ENCODE data around the gene GP1BA. TPM values are rescaled to one million over a fixed set of nuclear protein-coding genes. Genes with fewer than 3 reads are reported as not detected.

Gene GP1BA
- total RNA-seq, 1 donor from 2014 or later: not detected

GRCh38 chr17:4892499-4893221 lies 39.4 kb upstream of the GP1BA start:
- H3K4me1 Mint-ChIP-seq (ENCODE audit: unreplicated experiment): no peaks in the 10 kb centered on the region
- no peaks in the 10 kb centered on the region for H3K9me3 Mint-ChIP-seq (ENCODE audit: unreplicated experiment)
- no peak for DNase-seq (ENCODE audit: extremely low spot score, unreplicated experiment)
- H3K36me3 Mint-ChIP-seq (ENCODE audit: unreplicated experiment): peaks cover 30% of the 10 kb centered on the region
- H3K4me3 Mint-ChIP-seq (ENCODE audit: unreplicated experiment): no peak overlapping the region
- no peak for TF ChIP-seq CTCF (IDR thresholded peaks at IDR 0.05)
- no peak overlapping the region for H3K27ac Mint-ChIP-seq (ENCODE audit: unreplicated experiment)
- H3K27me3 Mint-ChIP-seq (ENCODE audit: unreplicated experiment): no peaks in the 10 kb centered on the region

GRCh38 chr17:4893272-4893671 lies 38.8 kb upstream of the GP1BA start:
- Mint-ChIP-seq H3K4me3 (ENCODE audit: unreplicated experiment) (no peak overlapping the region), H3K4me1 (ENCODE audit: unreplicated experiment) (no peaks in the 10 kb centered on the region), H3K27ac (ENCODE audit: unreplicated experiment) (no peak overlapping the region), H3K9me3 (ENCODE audit: unreplicated experiment) (no peaks in the 10 kb centered on the region), H3K36me3 (ENCODE audit: unreplicated experiment) (peaks cover 30% of the 10 kb centered on the region), H3K27me3 (ENCODE audit: unreplicated experiment) (no peaks in the 10 kb centered on the region)
- no peak for DNase-seq (ENCODE audit: extremely low spot score, unreplicated experiment)
- no peak for TF ChIP-seq CTCF (IDR thresholded peaks at IDR 0.05)

- no peaks in the 10 kb centered on the region for H3K4me1 Mint-ChIP-seq (ENCODE audit: unreplicated experiment)
- no peak overlapping the region for H3K27ac Mint-ChIP-seq (ENCODE audit: unreplicated experiment)
- H3K4me3 Mint-ChIP-seq (ENCODE audit: unreplicated experiment): no peak overlapping the region
- peaks cover 29% of the 10 kb centered on the region for H3K36me3 Mint-ChIP-seq (ENCODE audit: unreplicated experiment)
- H3K9me3 Mint-ChIP-seq (ENCODE audit: unreplicated experiment): no peaks in the 10 kb centered on the region
- DNase-seq (ENCODE audit: extremely low spot score, unreplicated experiment): no peak
- no peaks in the 10 kb centered on the region for H3K27me3 Mint-ChIP-seq (ENCODE audit: unreplicated experiment)
- no peak for TF ChIP-seq CTCF (IDR thresholded peaks at IDR 0.05)
These were observed 38.1 kb upstream of the GP1BA start for GRCh38 chr17:4893721-4894560.

- Mint-ChIP-seq H3K4me3 (ENCODE audit: unreplicated experiment) (no peak overlapping the region), H3K36me3 (ENCODE audit: unreplicated experiment) (peaks cover 24% of the 10 kb centered on the region), H3K4me1 (ENCODE audit: unreplicated experiment) (no peaks in the 10 kb centered on the region), H3K27me3 (ENCODE audit: unreplicated experiment) (no peaks in the 10 kb centered on the region), H3K27ac (ENCODE audit: unreplicated experiment) (no peak overlapping the region), H3K9me3 (ENCODE audit: unreplicated experiment) (no peaks in the 10 kb centered on the region)
- DNase-seq (ENCODE audit: extremely low spot score, unreplicated experiment): no peak
- TF ChIP-seq CTCF (IDR thresholded peaks at IDR 0.05): no peak
These were observed 37.0 kb upstream of the GP1BA start for GRCh38 chr17:4895121-4895520.

- no peaks in the 10 kb centered on the region for H3K9me3 Mint-ChIP-seq (ENCODE audit: unreplicated experiment)
- H3K27me3 Mint-ChIP-seq (ENCODE audit: unreplicated experiment): no peaks in the 10 kb centered on the region
- no peaks in the 10 kb centered on the region for H3K4me1 Mint-ChIP-seq (ENCODE audit: unreplicated experiment)
- H3K36me3 Mint-ChIP-seq (ENCODE audit: unreplicated experiment): peaks cover 19% of the 10 kb centered on the region
- no peak for TF ChIP-seq CTCF (IDR thresholded peaks at IDR 0.05)
- no peak overlapping the region for H3K4me3 Mint-ChIP-seq (ENCODE audit: unreplicated experiment)
- no peak overlapping the region for H3K27ac Mint-ChIP-seq (ENCODE audit: unreplicated experiment)
- DNase-seq (ENCODE audit: extremely low spot score, unreplicated experiment): no peak
These were observed 36.3 kb upstream of the GP1BA start for GRCh38 chr17:4895657-4896331.
